HEK293T (cell line): ENCODE results near the gene POLDIP3.

ENCODE experiments used
- BHLHE40 ChIP-seq: fragments of 450-650 bp; IDR thresholded peaks from 2 replicates; pipeline ENCODE4 v1.6.1; 2016; ENCODE audit warnings: mild to moderate bottlenecking, moderate library complexity, borderline replicate concordance
- FOXA1 ChIP-seq: fragments of 450-650 bp; IDR thresholded peaks from 2 replicates; pipeline ENCODE4 v1.6.1; 2016; ENCODE audit warnings: mild to moderate bottlenecking
- HDGF ChIP-seq: fragments of 450-650 bp; IDR thresholded peaks from 2 replicates; pipeline ENCODE4 v1.6.1; 2017; ENCODE audit warnings: antibody characterized with exemption, borderline replicate concordance
- L3MBTL2 ChIP-seq: fragments of 450-650 bp; conservative IDR thresholded peaks from 2 replicates; pipeline ENCODE4 v1.6.1; 2016; ENCODE audit warnings: mild to moderate bottlenecking
- LEF1 ChIP-seq: fragments of 450-650 bp; IDR thresholded peaks from 2 replicates; pipeline ENCODE4 v1.6.1; 2017; ENCODE audit warnings: mild to moderate bottlenecking, borderline replicate concordance
- NFRKB ChIP-seq: fragments of 450-650 bp; IDR thresholded peaks from 2 replicates; pipeline ENCODE4 v1.6.1; 2016; ENCODE audit warnings: mild to moderate bottlenecking, moderate library complexity
- SP1 ChIP-seq: fragments of 450-650 bp; IDR thresholded peaks from 2 replicates; pipeline ENCODE4 v1.6.1; 2017
- SUZ12 ChIP-seq: fragments of 450-650 bp; IDR thresholded peaks from 2 replicates; pipeline ENCODE4 v1.6.1; 2016; ENCODE audit warnings: mild to moderate bottlenecking
- TARDBP ChIP-seq: fragments of 450-650 bp; IDR thresholded peaks from 2 replicates; pipeline ENCODE4 v1.6.1; 2016
- ZNF384 ChIP-seq: fragments of 450-650 bp; IDR thresholded peaks from 2 replicates; pipeline ENCODE4 v1.6.1; 2016

GRCh38 chr22:42633013-42633412 lies 18.3 kb upstream of the POLDIP3 start:
- no peak for TF ChIP-seq ZNF384
- TF ChIP-seq L3MBTL2: no peak
- TF ChIP-seq SP1: no peak
- no peak for TF ChIP-seq SUZ12
- no peak for TF ChIP-seq BHLHE40
- no peak for TF ChIP-seq TARDBP
- TF ChIP-seq HDGF: no peak
- TF ChIP-seq LEF1: no peak
- no peak for TF ChIP-seq NFRKB
- no peak for TF ChIP-seq FOXA1
